HepG2 (cell line): Measurements from ENCODE around the gene C19orf73. TPM values are rescaled to one million over a fixed set of nuclear protein-coding genes. Genes with fewer than 3 reads are reported as not detected.

Experiments
- CBX1 ChIP-seq: IDR thresholded peaks from one replicate; pipeline ENCODE4 v1.6.1; 2016; ENCODE audit warnings: antibody characterized with exemption, low read depth
- CBX2 ChIP-seq, 2 experiments: fragments of 200-600 bp in 1 of 2; sonication (generic); formaldehyde crosslinking in 1 of 2; IDR thresholded peaks; 2 replicates each; pipeline versions ENCODE4 v1.7.0 to v1.8.1; 2018 to 2022; ENCODE audit warnings: low read depth in 2 of 2, low read length in 1 of 2, mild to moderate bottlenecking in 1 of 2, missing genetic modification reagents in 1 of 2
- CEBPB ChIP-seq: IDR thresholded peaks from 2 replicates; pipeline ENCODE4 v1.6.1; 2011; ENCODE audit warnings: low read depth, low read length, improper control_type of control experiment, borderline replicate concordance
- DBP ChIP-seq: sonication (generic); formaldehyde crosslinking; IDR thresholded peaks from 2 replicates; pipeline ENCODE4 v1.4.0; 2020; ENCODE audit warnings: missing genetic modification reagents; ENCODE audit errors: not compliant biosample characterization
- E2F5 ChIP-seq: sonication (generic); formaldehyde crosslinking; conservative IDR thresholded peaks from 2 replicates; pipeline ENCODE4 v1.4.0; 2020; ENCODE audit warnings: missing genetic modification reagents
- KLF9 ChIP-seq: IDR thresholded peaks from 2 replicates; pipeline ENCODE4 v1.6.1; 2016; ENCODE audit warnings: low read depth
- MLLT10 ChIP-seq: sonication (generic); formaldehyde crosslinking; IDR thresholded peaks from 2 replicates; pipeline ENCODE4 v1.4.0; 2020; ENCODE audit warnings: missing genetic modification reagents
- MTA3 ChIP-seq: sonication (generic); formaldehyde crosslinking; IDR thresholded peaks from 2 replicates; pipeline ENCODE4 v1.4.0; 2020; ENCODE audit warnings: missing genetic modification reagents
- NR2F2 ChIP-seq: IDR thresholded peaks from 2 replicates; pipeline ENCODE4 v1.6.1; 2012; ENCODE audit warnings: low read depth, inconsistent platforms, borderline replicate concordance
- RCOR2 ChIP-seq: IDR thresholded peaks from 2 replicates; pipeline ENCODE4 v1.6.1; 2016; ENCODE audit warnings: missing biosample characterization, missing genetic modification reagents
- ZKSCAN8 ChIP-seq: IDR thresholded peaks from 2 replicates; pipeline ENCODE4 v1.6.1; 2016; ENCODE audit warnings: borderline replicate concordance, missing genetic modification reagents, missing compliant biosample characterization
- ZNF224 ChIP-seq: sonication (generic); formaldehyde crosslinking; IDR thresholded peaks from 2 replicates; pipeline ENCODE4 v1.5.0; 2020; ENCODE audit warnings: mild to moderate bottlenecking, missing genetic modification reagents
- ZNF253 ChIP-seq: sonication (generic); formaldehyde crosslinking; IDR thresholded peaks from 2 replicates; pipeline ENCODE4 v1.8.0; 2022; ENCODE audit warnings: mild to moderate bottlenecking, missing genetic modification reagents, borderline replicate concordance
- ZNF414 ChIP-seq: sonication (generic); formaldehyde crosslinking; IDR thresholded peaks from 2 replicates; pipeline ENCODE4 v1.5.0; 2020; ENCODE audit warnings: missing genetic modification reagents
- ZNF562 ChIP-seq: sonication (generic); formaldehyde crosslinking; IDR thresholded peaks from 2 replicates; pipeline ENCODE4 v1.8.0; 2022; ENCODE audit warnings: missing genetic modification reagents, borderline replicate concordance
- ZNF639 ChIP-seq: conservative IDR thresholded peaks from 2 replicates; pipeline ENCODE4 v1.6.1; 2018; ENCODE audit warnings: missing genetic modification reagents
- ZNF646 ChIP-seq: sonication (generic); formaldehyde crosslinking; IDR thresholded peaks from 2 replicates; pipeline ENCODE4 v1.9.0; 2021; ENCODE audit warnings: mild to moderate bottlenecking, missing genetic modification reagents
- ZNF841 ChIP-seq: sonication (generic); formaldehyde crosslinking; IDR thresholded peaks from 2 replicates; pipeline ENCODE4 v1.8.1; 2023; ENCODE audit warnings: missing genetic modification reagents, borderline replicate concordance
- ZNF883 ChIP-seq: sonication (generic); formaldehyde crosslinking; IDR thresholded peaks from 2 replicates; pipeline ENCODE4 v1.5.1; 2020; ENCODE audit warnings: mild to moderate bottlenecking, missing genetic modification reagents; ENCODE audit errors: not compliant biosample characterization
- polyA plus RNA-seq, 8 experiments: library from polyadenylated mRNA; depleted of rRNA in 3 of 8; stranded (reverse) in 7 of 8; unstranded in 1 of 8; fragments of >200 nt; fragmentation: Illumina TruSeq in 4 of 8; extraction: Trizol in 4 of 8; gene quantifications; 2 replicates each; pipeline versions ENCODE4 v1.2.1 to v1.2.3, GENCODE V29; 2011 to 2016; ENCODE audit warnings: low read depth in 4 of 8, missing spikeins in 1 of 8, mixed read lengths in 1 of 8; ENCODE audit not compliant: insufficient read depth in 1 of 8
- total RNA-seq, 5 experiments: library from RNA; depleted of rRNA; stranded (reverse); fragments of >200 nt; fragmentation: Illumina TruSeq; extraction: Trizol; gene quantifications; 2 replicates each; pipeline ENCODE4 v1.2.3, GENCODE V29; 2016; ENCODE audit warnings: low read depth in 1 of 5

C19orf73 gene
- total and polyA plus RNA-seq, 2 of the 13 experiments (the other 11 are each of a cell fraction or from before 2014, with no cell fraction given), result 1.4 to 1.5 TPM

- TF ChIP-seq MLLT10 (CRISPR knock-in tag), result no peak
- no peak for TF ChIP-seq ZNF646 (CRISPR knock-in tag)
- no peak for TF ChIP-seq RCOR2 (CRISPR knock-in tag)
- no peak for TF ChIP-seq ZNF639 (CRISPR knock-in tag)
- TF ChIP-seq CEBPB, result peak; percentile 53
- TF ChIP-seq NR2F2, result no peak
- no peak for TF ChIP-seq ZNF883
- no peak for TF ChIP-seq ZNF562 (CRISPR knock-in tag)
- TF ChIP-seq KLF9 (CRISPR knock-in tag), result no peak
- no peak for TF ChIP-seq DBP (CRISPR knock-in tag)
- no peak for TF ChIP-seq CBX2 (IDR thresholded peaks at IDR 0.05; ENCODE audit: low read depth, low read length)
- no peak for TF ChIP-seq CBX2 (CRISPR knock-in tag; IDR thresholded peaks at IDR 0.05; ENCODE audit: low read depth)
- TF ChIP-seq MTA3 (CRISPR knock-in tag), result no peak
- no peak for TF ChIP-seq CBX1
- TF ChIP-seq ZKSCAN8 (CRISPR knock-in tag), result peak; percentile 52; the same call in 1 of the 2 replicates
- peak; percentile 84; the same call in 1 of the 2 replicates for TF ChIP-seq ZNF253 (CRISPR knock-in tag)
- TF ChIP-seq ZNF224, result no peak
- TF ChIP-seq ZNF414 (CRISPR knock-in tag), result no peak
- no peak for TF ChIP-seq E2F5 (CRISPR knock-in tag)
- no peak for TF ChIP-seq ZNF841 (CRISPR knock-in tag)
Measured at GRCh38 chr19:49113762-49114629, 4.9 kb downstream of the C19orf73 start, which contains the start of gene LIN7B (continued).
